Measurements from ENCODE around the gene MRTFB.

DNA sequence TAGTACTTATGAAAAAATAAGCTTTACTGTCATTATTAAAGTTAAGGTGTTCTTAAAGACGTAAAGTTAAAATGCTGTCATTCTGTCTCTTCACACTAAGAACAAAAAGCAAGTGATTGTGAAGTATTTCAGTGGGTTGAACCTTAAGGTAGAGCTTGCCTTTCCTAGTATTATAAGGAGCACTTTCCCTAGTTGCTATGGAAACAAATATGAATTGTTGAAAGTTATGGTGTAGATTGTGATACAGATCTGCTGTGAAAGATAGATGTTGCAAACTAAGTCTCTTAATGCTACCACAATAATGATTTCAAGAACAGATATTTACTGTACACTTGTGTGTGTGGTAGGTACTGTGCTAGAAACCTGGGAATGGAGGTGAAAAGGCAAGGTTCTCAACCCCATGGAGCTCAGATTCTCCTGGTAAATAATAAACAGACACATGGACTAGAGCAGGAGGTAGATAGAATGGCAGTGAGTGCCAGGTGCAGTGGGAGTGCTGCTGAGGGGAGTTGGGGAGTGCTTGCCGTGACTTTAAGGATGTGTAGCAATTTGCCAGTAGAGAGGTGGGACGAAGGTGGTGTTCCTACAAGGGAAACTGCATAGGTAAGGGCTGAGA is 34.7 kb downstream of the MRTFB start:
- TF ChIP-seq, protein P1, sequence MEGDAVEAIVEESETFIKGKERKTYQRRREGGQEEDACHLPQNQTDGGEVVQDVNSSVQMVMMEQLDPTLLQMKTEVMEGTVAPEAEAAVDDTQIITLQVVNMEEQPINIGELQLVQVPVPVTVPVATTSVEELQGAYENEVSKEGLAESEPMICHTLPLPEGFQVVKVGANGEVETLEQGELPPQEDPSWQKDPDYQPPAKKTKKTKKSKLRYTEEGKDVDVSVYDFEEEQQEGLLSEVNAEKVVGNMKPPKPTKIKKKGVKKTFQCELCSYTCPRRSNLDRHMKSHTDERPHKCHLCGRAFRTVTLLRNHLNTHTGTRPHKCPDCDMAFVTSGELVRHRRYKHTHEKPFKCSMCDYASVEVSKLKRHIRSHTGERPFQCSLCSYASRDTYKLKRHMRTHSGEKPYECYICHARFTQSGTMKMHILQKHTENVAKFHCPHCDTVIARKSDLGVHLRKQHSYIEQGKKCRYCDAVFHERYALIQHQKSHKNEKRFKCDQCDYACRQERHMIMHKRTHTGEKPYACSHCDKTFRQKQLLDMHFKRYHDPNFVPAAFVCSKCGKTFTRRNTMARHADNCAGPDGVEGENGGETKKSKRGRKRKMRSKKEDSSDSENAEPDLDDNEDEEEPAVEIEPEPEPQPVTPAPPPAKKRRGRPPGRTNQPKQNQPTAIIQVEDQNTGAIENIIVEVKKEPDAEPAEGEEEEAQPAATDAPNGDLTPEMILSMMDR (conservative IDR thresholded peaks at IDR 0.05; ENCODE audit: low read depth, low read length): no peak
- TF ChIP-seq EZH2 (IDR thresholded peaks at IDR 0.05; ENCODE audit: low read length, unreplicated experiment): no peak
- TF ChIP-seq EZH2phosphoT487 (IDR thresholded peaks at IDR 0.05; ENCODE audit: borderline replicate concordance, low read length): no peak
